Endometrial microvascular endothelial cells (primary cell): ENCODE results near the gene TTC27. TPM values are rescaled to one million over a fixed set of nuclear protein-coding genes. Genes with fewer than 3 reads are reported as not detected.

Experiments
- in situ Hi-C: cut with HindIII; loops from 2 replicates; pipeline ENCODE4 v1.10.0; 2017; ENCODE audit warnings: low sequenced_read_pairs, low pct_unique_long_range_greater_than_20kb; ENCODE audit errors: inconsistent ontology term
- total RNA-seq: library from RNA; depleted of rRNA; stranded (reverse); fragments of >200 nt; gene quantifications from one replicate; pipeline ENCODE4 v1.2.3, GENCODE V29; 2015; ENCODE audit errors: inconsistent ontology term

The TTC27 gene
- total RNA-seq, 1 donor from 2014 or later: 39.7 TPM

DNA sequence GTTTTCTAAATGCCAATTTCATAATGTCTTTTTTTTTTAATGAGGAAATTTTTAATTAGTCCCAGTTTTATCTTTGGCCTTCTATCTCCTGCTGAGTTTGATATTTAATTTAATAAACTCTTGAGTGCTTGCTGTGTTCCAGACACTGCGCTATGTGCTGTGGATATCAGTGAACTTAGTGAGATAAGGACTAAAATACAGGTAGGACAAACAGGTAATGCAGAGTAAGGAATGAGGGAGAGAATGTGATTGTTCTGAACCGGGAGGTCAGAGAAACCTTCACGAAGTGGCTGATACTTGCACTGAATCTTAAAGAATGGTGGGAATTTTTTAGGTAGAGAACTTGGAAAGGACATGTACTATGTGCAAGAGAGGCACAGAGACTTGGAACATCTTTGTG lies 28.2 kb downstream of the TTC27 start:
- in situ Hi-C loops: no loop called here

DNA sequence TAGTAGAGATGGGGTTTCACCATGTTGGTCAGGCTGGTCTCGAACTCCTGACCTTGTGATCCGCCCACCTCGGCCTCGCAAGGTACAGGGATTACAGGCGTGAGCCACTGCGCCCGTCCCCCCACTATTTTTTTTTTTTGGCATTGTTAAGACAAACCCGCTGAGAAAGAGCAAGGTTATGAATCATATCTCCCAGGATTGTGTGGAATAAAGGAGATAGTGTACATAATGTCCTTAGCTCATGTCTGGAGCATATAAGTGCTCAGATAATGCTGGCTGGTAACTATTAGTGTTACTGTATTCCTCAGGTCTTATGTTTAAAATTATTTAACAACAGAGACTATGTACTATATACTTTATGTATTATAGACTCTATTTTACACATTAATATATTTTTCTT lies 36.0 kb downstream of the TTC27 start:
- in situ Hi-C loops: no loop called here

DNA sequence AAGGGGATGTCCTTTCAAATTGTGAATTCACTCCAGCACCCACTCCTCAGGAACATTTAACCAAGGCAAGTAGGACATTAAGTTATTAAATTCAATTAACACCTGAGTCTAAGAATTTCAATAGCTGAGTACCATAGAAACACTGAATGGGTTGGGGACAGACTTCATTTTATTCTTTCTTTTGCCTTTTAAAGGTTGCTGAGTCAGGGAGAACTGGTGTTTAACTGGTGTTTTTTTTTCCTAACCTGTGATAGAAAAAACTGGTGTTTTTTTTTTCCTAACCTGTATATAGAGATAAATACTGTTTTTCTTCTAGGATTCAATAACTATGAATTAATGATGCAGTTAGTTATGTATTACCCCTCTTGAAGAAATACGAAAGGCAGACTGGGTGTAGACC lies 38.9 kb downstream of the TTC27 start:
- in situ Hi-C loops: no loop called here

DNA sequence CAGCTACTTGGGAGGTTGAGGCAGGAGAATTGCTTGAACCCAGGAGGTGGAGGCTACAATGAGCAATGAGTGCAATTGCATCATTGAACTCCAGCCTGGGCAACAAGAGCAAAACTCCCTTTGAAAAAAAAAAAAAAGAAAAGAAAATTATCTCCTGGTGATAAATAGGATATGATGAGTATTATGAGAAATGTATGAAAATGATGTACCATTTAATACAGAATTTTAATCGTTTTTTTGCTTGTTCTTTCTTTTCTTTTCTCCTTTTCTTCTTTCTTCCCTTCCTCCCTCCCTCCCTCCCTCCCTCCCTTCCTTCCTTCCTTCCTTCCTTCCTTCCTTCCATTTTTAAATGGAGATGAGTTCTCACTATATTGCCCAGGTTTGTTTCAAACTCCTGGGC lies 40.4 kb downstream of the TTC27 start:
- in situ Hi-C loops: no loop called here

DNA sequence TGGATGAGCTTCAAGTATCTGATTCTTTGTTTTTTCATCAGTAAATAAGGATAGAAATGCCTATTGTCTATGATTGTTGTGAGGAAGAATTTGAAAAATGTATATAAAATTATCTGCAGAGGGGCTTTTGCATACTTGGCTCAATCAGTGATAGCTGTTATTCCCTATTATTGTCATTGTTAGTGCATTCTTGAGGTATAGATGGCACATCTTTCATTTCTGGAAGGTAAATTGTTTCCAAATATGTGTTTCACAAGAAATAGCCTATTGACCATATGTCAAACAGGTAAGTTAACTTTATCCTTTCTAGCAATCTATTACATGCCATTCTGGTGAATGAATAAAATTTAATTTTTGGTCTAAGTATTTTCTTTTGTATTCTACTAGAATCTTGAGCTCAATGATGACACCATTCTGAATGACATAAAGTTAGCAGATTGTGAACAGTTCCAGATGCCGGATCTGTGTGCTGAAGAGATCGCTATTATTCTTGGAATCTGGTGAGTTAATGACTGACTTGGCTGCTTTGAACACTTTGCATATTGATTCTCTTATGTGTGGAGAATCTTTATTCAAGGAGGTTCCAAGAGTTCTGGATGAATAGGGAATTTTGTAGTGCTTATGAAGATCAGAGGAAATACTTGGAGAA lies 44.2 kb downstream of the TTC27 start:
- in situ Hi-C loops: no loop called here

DNA sequence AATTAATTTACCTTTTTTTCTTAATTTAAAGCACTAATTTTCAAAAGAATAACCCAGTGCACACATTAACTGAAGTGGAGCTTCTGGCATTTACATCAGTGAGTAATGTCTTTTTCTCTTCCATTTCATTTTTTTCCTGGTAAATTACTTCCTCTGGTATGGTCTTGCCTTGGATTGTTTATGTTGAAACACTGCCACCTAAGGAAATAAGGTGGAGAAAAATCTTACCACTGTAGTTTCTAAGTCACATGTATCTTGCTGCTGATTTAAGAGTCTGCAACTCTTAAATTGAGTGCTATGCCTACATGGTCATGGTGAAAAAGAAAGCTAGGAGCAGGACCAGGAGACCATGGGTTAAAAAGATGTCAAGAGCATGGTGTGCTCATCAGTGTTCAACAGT lies 51.0 kb downstream of the TTC27 start:
- in situ Hi-C loops: no loop called here

DNA sequence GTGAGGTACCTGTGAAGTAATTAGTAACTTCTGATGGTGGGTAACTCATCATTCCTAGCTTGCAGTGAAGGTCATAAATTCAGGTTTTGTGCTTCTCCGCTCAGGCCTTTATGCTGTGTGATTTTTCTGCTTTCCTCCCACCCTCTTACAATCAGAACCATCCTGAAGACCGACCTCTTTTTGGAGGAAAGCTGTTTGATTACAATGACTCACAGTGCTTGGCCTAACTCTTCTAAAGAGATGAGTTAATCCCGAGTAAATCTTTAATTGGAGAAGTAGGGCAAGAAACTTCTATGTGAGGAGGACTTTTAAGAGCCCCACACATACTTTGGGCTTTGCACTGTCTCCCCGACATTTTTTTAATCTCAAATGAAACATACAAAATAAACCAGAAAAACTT lies 53.1 kb downstream of the TTC27 start:
- in situ Hi-C loops: no loop called here

DNA sequence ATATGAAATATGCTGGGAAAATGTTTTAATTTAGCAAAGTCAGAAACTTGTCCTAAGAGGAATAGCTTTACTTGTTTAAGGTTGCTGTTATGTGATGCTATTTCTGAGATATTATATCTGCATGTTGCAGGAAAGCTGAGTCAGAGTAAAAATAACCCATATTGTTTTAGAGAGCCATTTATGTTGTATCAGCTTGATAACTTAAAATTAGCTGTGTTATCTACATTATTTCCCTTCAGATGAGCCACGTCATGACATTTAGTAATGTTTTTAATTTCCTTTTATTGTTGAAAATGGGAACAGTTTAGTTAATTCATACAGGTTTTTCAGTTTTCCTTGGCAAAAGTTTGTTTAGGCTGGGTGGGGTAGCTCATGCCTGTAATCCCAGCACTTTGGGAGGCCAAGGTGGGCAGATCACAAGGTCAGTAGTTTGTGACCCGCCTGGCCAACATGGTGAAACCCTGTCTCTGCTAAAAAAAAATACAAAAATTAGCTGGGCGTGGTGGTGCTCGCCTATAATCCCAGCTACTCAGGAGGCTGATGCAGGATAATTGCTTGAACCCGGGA lies 55.8 kb downstream of the TTC27 start:
- in situ Hi-C loops: no loop called here

DNA sequence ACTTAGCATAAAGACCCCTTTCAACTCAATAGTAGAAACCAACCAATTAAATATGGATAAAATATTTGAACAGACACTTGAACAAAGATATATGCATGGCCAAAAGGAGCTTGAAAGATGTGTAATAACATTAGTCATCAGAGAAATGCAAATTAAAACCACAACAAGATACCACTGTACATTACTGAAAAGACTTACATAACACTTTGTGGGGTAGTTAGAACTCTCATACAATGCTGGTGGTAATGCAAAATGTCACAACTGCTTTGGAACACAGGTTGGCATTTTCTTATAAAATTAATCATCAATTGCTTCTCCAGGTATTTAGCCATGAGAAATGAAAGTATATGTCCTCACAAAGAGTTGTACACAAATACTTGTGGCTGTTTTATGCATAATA lies 60.7 kb downstream of the TTC27 start:
- in situ Hi-C loops: no loop called here

DNA sequence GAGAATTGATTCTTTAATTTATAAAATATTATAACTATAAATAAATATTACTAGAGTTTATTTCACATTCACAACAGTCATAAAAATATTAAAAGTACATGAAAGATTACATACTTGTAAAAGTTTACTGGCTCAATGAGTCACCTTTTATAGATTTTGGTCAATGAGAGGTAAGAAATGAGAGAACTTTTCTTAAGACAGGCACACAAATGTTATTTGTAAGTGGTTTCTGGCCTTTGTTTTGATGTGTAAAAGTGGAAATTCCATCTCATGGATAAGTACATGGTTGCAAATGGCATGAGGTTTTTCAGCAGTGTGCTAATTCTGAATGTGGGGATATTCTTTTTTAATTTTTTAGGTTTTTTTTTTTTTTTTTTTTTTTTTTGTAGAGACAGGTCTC lies 63.8 kb downstream of the TTC27 start:
- in situ Hi-C loops: no loop called here

DNA sequence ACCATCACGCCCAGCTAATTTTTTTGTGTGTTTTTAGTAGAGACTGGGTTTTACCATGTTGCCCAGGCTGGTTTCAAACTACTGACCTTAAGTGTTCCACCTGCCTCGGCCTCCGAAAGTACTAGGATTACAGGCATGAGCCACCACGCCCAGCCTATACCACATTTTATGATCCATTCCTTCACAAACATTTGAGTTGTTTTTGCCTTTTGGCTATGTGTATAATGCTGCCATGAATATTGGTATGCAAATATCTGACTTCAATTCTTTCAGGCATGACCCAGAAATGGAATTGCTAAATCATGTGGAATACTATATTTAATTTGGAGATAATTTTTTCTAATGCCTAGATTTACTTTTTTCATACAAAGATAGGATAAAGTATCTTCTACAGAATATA lies 68.6 kb downstream of the TTC27 start:
- in situ Hi-C loops: no loop called here

DNA sequence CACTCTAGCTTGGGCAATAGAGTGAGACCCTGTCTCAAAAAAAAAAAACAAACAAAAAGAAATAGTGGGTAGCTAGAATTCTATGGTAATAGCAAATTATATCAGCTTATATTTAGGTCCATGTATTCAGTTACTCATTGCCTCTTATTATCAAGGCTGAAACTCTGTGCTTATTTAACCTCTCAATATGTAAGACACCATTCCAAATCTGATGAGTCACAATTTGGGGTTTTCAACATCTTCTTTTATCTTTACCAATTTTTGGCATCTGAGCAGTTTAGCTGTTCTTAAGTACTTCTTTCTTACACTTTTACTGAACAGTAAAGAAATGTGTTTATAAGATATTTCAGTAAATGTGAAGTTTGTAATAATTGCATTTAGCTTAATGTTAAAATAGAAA lies 69.3 kb downstream of the TTC27 start:
- in situ Hi-C loops: no loop called here

DNA sequence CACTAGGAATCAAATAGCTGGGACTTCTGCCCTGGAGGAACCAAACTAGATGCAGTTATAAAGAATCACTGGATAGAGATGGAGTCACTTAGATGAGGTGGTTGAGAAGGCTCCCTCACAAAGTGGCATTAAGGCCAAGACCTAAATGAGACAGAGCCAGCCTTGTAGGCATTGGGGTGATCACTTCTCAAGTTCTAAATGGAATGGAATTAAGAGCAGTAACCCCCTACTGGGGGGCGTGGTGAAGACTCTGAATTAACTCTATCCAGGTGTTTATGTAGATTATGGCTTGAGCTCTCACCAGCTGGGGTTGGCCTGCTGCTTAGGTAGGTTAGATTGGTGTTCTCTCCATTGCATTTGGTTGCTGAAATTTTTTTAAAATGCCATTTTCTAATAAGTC lies 71.3 kb downstream of the TTC27 start:
- in situ Hi-C loops: no loop called here

DNA sequence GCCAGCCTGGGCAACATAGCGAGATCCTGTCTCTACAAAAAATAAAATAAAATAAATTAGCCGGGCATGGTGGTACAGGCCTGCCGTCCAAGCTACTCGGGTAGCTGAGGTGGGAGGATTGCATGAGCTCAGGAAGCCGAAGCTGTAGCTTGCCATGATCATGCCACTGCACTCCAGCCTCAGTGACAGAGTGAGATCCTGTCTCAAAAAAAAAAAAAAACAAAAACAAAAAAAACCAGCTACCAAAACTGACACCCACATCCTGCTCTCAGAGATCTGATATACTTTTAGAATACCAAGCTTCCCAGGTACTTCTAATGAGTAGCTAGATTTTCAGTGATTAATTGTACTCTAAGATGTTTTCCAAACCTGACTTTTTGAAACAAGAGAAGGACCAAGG lies 74.0 kb downstream of the TTC27 start:
- in situ Hi-C loops: no loop called here

DNA sequence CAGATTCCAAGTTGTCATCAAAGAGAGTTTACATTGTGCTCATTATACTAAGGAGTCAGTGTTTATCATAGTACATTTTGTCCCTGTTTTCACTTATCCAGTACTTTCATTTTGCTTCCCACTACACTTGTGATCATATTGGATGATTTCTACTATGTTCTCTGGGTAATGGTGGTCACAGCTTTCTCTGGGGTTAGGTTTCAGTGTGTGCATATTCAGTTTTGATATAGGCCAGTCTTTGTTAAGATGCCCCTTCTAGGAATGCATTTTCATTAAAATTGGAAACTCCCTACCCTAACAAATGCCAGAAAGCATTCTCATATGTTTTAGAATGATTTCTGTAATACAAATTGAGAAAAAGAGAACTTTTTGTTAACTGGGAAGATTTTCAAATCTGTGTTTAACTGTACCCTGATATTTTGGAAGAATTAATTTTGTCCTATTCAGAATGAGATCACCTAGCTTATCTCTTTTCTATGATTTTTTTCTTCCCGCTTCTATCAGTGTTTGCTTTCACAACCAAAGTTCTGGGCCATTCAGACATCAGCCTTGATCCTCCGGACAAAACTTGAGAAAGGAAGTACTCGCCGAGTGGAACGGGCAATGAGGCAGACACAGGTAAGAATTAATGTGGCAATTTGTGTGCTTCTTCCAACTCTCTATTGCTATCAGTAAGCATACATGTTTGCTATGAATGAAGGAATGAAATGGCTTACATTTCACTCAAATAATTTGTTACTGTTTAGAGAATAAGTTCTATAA lies 74.6 kb downstream of the TTC27 start:
- in situ Hi-C loops: no loop called here

DNA sequence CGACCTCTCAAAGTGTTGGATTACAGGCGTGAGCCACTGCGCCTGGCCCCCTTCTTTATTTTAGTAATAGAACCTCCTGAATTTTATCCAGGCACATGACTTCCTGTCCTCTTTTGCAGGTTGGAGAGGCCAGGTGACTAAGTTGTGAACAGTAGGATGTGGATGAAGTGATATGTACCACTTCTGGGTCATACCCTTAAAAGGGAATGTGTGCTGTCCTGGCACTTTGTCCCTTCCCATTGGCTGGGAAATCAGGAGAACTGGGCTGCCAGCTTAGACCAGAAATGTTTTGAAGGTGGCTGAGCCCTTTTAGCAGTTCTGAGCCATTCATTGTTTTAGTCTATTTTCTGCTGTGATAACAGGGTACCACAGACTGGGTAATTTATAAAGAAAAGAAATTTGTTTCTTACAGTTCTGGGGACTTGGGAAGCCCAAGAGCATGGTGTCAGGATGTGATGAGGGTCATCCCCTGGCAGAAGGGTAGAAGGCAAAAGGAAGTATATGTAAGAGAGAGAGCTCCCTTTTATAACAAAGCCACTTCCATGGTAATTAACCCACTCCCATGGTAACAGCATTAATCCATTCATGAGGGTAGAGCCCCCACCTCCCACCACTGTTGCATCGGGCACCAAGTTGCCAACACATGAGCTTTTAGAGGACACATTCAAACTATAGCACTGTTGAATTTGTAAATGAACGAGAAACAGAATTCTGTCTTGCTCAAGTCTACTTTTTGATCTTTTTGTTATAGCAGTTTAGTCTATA lies 79.1 kb downstream of the TTC27 start:
- in situ Hi-C loops: no loop called here

DNA sequence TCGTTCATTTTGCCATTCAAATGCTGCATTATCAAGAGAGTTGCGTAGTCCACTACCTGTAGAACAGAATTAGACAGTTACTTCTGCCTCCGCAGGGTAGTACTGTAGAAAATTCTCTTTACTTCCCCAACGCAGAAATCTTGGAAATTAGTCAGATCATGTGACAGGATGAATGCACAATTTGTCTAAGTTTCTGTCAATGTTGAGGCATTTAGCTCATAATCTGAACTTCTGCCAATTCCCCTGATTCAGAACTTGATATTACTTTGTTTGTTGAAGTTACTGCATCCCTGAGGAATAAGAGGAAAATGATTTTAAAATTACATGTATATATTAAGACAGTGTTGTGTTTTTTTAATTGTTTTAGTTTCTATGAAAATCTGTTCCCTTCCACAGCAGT lies 83.4 kb downstream of the TTC27 start:
- in situ Hi-C loops: no loop called here

DNA sequence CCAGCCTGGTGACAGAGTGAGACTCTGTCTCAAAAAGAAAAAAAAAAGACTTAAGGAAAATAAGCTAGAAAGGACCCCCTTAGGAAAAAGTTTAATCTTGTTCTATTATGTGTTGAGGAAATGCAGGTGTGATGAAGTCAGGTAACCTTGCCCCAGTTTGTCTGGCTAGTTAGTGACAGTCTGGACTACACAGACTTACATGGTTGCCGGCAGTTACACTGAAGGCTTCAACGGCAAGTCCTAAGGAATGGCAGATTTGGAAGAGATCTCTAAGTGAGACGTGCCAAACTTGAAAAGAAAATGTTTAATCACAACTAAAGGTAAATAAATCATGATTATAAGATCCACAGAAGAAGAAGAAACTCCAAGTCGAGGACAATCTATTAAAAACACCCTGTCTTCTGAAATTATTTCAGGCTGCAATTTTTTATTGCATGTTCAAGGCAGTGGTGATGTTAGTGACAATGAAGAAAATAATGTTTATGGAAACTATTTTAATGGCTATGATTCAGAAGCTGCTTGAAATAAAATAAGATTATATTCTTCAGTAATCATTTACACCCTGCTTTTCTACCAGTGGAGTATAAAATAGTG lies 84.2 kb downstream of the TTC27 start:
- in situ Hi-C loops: no loop called here

DNA sequence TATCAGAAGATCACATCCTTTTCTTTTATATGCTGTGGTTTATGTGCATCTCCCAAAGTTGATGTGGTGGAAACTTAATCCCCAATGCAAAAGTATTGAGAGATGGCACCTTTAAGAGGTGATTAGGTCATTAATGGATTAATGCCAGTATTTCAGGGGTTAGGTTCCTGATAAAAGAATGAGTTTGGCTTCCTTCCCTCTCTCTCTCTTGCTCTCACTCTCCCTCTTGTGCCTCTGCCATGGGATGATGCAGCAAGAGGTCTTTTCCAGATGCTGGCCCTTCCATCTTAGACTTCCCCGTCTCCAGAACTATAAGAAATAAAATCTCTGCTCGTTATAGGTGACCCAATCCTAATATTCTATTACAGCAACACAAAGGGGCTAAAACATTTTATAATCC lies 85.0 kb downstream of the TTC27 start:
- in situ Hi-C loops: no loop called here
